GM12864 (cell line): ENCODE results near the gene ST6GALNAC3.

Experiments
- DNase-seq: peaks from one replicate; pipeline ENCODE4 v3.0.0-alpha.2; 2011; ENCODE audit warnings: low read depth
- H3K4me3 ChIP-seq: 2 replicates; pipeline ENCODE4 v1.5.1; 2011; ENCODE audit warnings: mild to moderate bottlenecking, low read depth, low read length, control low read depth
- CTCF ChIP-seq: IDR thresholded peaks from 2 replicates; pipeline ENCODE4 v1.5.1; 2011; ENCODE audit warnings: low read depth, mild to moderate bottlenecking, moderate library complexity, low read length, control low read depth, inconsistent platforms; ENCODE audit errors: missing control alignments

The ST6GALNAC3 gene

GRCh38 chr1:76247261-76247852 lies 172.8 kb downstream of the ST6GALNAC3 start:
- no peak overlapping the region for H3K4me3 ChIP-seq
- no peak for DNase-seq
- TF ChIP-seq CTCF: no peak

GRCh38 chr1:76250271-76250670 lies 175.7 kb downstream of the ST6GALNAC3 start:
- TF ChIP-seq CTCF: no peak
- no peak for DNase-seq
- no peak overlapping the region for H3K4me3 ChIP-seq

GRCh38 chr1:76252431-76252830 lies 177.9 kb downstream of the ST6GALNAC3 start:
- no peak for DNase-seq
- no peak overlapping the region for H3K4me3 ChIP-seq
- TF ChIP-seq CTCF: no peak

- no peak for DNase-seq
- no peak for TF ChIP-seq CTCF
- H3K4me3 ChIP-seq: no peak overlapping the region
Observed at GRCh38 chr1:76254104-76255030, 179.8 kb downstream of the ST6GALNAC3 start.

GRCh38 chr1:76256289-76257223 lies 182.0 kb downstream of the ST6GALNAC3 start:
- no peak overlapping the region for H3K4me3 ChIP-seq
- DNase-seq: no peak
- no peak for TF ChIP-seq CTCF

GRCh38 chr1:76257823-76258222 lies 183.3 kb downstream of the ST6GALNAC3 start:
- no peak for DNase-seq
- no peak for TF ChIP-seq CTCF
- H3K4me3 ChIP-seq: no peak overlapping the region
